GM12891 (cell line): ENCODE results near the gene DGAT2.

ENCODE experiments used
- POLR2A ChIP-seq: IDR thresholded peaks from 2 replicates; pipeline ENCODE4 v1.6.1; 2011; ENCODE audit warnings: low read depth, low read length, control low read depth
- POU2F2 ChIP-seq: IDR thresholded peaks from 2 replicates; pipeline ENCODE4 v1.6.1; 2011; ENCODE audit warnings: low read depth, mild to moderate bottlenecking, control low read depth, low read length, moderate library complexity

DNA sequence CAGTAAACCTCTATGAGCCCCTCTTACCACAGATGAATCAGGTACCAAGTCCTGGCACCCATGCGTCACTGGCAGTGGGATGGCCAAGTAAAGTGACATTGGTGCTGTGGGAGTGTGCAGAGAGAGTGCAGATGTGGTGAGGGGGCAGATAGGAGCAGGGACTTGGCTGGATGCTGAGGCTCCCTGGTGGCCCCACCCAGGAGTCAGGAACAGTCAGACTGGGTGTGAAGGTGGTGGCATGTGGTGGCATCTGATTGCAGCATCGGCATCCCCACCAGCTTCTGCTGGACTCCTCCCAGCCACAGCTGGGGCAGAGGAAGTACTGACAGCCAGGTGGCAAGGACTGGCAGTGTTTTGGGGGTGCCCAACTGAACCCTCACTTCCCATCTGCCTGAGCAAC is 11.4 kb downstream of the DGAT2 start:
- TF ChIP-seq POU2F2 (no peak), POLR2A (no peak)
